CD4-positive, alpha-beta T cell treated with Interleukin-17A for 1 hour (primary cell): ENCODE measurements around the gene KAZN.

Source experiments
- DNase-seq: peaks from one replicate; pipeline ENCODE4 v3.0.0-alpha.2; 2020

KAZN gene

DNA sequence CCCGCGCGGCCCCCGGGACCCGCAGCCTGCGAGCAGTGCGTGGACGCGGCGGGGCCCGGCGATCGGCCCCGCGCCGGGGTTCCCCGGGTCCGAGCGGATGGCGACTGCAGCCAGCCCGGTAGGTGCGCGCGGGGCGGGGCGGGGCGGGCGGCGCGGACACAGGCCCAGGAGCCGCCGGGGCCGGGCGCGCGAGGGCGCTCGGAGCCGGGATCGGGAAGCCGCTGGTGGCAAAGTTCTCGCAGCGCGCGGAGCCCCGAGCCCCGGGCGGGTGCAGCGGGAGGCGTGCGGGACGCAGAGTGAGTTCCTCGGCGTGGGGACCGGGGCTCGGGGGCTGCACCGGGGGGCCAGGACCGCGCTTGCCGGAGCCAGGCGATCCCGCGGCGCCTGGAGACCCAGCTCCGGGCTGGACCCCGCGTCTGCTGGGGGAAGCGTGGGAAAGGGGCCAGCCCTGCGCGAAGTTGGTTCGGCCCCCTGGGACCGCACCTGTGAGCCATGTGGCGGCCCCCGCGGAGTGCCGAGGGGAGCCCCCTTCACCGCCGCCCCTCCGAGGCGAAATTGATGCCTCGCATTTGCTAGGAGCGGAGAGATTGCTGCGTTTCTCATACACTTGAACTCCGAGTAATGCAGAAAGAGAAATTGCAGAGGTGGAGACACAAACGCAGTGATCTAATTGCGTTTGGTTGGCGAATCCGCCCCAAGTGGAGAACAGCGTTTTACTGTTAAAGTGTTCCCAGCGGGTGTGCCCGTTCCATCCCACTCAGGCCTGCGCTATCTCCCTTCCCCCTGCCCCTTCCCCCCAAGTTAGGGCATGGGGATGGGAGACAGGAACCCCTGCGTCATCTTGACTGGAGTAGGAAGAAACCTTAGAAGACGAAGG is 326.2 kb downstream of the KAZN start:
- DNase-seq: no peak

GRCh38 chr1:14925336-14926136 is 327.1 kb downstream of the KAZN start:
- no peak for DNase-seq

- DNase-seq: no peak
Observed at GRCh38 chr1:14926229-14926628, 327.7 kb downstream of the KAZN start.

DNA sequence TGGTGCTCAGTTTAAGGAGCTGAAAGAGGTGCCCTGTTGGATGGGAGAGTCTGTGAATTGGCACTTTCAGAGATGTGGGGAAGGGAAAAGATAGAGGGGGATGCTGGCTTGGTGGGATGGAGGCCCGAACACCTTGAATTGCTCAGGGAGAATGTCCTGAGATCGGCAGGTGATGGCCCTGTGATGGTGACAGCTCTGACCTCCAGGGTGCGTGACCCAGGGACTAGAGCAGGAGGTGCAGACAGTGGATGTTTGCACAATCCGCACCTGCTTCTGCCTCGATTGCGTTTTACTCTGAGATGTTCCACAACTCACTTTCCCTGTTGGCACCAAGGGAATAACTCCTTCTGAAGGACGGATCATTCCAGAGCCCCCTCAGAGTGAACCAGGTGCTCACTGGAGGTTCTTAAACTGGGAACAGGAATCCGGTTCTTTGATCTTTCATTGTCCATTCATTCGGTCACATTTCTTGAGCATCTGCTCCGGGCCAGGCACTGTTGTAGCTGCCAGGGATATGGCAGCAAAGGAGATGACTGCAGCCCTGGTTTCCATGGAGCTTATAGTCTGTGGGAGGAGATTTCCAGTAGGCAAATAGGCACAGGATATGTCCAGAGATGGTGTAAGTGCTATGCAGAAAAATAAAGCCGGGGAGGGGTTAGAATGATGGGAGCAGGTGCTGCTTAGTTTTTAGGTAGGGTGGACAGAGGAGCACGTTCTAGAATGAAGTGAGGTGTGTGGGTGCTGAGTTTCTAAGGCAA is 328.5 kb downstream of the KAZN start:
- DNase-seq: no peak

- no peak for DNase-seq
Observed at GRCh38 chr1:14928412-14928811, 329.9 kb downstream of the KAZN start.

GRCh38 chr1:14928886-14929546 is 330.5 kb downstream of the KAZN start:
- no peak for DNase-seq

DNA sequence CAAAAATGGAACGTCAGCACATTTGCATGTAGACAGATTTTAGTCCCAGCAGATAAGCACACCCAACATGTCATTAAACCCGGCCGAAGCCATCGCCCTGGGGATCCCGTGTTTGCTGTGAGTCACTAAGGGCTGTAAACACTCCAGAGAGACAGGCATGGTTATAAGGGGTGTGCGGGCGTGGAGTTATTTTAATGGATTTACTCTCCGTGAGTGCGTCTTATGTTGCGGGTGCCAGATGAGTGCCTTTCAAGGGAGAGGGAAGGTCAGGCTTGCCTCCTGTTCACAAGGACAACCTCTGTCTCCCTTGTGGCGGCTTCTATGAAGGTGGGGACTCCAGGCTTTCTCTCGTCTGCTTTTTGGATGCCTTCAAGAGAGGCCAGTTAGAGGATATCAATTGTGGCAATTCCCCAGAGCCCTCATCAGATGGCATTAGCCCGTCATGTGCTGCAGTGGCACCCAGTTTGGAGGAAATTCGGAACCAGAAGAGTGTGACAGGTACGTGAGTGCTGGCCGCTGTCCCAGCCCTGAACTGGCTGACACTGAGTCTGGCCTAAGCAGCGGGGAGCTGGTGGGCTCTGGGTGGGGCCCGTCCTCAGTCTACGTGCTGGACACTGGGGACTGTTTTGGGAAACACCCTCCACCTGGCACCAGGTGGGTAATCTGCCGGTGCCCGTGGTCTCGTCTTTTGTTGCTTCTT is 331.2 kb downstream of the KAZN start:
- no peak for DNase-seq

DNA sequence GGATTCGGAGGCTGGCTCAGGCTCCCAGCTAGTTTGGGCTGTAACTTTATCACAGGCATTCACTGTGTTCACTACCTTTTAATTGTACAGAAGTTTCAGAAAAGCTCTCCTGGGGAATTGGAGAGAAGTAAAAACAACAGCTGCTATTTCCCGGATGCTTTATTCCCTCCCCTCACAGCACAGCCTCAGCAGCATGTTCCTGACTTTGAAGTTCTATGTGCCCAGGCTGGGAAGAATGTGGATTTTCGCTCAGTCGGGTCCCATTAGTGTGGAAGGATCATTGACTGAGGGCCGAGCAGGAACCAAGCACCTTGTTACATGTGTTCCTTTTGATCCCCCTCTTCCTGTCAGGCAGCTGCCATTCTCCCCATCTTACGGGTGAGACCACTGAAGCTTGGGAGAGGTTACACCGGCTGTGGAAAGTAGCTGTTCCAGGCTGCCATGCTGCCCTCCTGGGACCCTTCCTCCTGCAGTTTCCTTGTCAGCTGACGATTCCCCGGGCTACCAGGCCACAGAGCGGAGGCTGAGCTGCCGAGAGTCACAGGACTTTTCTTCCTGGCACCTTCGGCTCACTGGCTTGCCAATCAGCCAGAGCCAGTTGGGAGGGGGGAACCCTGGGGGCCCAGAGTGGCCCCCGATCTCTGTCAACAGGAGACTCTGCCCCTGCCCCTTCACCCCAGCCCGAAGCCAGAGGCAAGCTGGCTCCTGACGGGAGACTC is 331.9 kb downstream of the KAZN start:
- DNase-seq: no peak

DNA sequence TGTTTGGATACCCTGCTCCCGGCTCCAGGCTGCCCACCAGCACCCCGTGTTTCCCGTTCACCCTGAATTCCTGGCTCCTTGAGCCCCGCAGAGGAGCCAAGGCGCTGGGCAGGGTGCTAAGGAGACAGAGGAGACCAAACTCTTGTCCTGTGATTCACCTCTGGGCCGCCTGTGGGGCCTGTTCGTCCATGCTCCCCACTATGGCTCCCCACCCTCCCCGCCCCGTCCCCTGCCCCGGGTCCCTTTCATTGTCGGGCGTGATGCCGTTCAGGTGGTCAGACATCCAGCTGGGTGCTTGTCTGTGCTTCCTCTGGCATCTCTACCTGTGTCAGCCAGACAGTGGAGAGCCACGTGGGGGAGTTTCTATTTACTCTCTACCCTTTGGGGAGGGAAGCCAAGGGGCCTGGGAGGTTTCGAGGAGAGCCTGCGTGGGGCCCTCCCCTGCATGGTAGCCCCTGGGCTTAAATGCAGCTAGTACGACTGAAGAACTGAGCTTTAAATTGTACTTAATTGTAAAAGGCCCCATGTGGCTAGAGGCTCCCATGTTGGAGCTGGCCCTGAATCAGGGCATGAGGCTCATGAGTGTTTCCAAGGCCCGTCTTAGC is 333.7 kb downstream of the KAZN start:
- no peak for DNase-seq

- DNase-seq: no peak
Observed at GRCh38 chr1:14934867-14935266, 336.4 kb downstream of the KAZN start.

DNA sequence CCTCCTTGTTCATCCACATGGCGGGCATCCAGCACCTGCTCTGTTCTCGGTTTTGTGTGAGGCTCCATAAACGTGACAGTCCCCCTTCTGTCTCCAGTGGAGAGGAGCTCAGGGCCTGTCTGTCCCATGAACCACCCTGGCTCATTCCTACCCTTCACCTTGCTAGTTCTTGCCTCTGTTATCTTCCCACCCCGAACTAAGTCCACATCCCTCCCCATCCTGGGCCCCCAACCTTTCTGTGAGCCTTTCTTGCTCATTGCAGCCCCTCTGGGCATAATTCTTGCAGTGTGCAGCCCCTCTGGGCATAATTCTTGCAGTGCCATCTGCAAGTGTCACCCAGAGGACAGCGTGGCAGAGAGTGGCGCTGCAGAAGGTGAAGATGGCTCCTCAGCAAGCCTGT is 338.3 kb downstream of the KAZN start:
- DNase-seq: no peak

DNA sequence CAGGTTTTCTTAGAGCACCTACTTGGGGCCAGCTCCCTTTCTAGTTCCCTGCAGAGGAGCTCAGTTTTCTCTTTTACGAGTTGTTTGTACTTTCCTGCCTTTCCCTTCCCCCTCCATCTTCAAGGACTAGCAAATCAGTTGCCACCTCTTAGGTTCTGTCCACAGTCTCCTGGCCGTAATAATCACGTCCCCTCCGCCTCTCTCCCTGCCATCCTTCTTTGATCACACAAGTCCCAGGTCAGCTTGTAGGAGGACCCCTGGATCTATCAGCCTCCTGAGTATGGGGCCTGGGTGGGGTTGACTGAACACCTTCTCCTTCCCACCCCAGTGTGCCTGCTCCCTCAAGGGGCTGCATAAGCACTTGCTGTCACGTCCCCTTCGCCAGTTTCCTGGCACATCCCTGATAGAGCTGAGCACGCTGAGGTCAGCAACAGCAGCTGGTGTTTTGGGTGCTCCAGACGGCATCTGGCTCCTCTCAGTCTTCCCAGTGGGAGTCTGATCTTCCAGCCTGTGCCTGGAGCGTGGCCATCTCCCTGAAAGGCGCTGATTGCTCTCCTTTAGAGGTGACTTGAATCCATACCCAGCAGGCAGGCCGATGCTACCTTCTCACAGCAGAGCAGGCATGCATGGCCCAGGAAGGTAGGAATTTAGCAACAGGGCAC is 338.9 kb downstream of the KAZN start:
- no peak for DNase-seq

DNA sequence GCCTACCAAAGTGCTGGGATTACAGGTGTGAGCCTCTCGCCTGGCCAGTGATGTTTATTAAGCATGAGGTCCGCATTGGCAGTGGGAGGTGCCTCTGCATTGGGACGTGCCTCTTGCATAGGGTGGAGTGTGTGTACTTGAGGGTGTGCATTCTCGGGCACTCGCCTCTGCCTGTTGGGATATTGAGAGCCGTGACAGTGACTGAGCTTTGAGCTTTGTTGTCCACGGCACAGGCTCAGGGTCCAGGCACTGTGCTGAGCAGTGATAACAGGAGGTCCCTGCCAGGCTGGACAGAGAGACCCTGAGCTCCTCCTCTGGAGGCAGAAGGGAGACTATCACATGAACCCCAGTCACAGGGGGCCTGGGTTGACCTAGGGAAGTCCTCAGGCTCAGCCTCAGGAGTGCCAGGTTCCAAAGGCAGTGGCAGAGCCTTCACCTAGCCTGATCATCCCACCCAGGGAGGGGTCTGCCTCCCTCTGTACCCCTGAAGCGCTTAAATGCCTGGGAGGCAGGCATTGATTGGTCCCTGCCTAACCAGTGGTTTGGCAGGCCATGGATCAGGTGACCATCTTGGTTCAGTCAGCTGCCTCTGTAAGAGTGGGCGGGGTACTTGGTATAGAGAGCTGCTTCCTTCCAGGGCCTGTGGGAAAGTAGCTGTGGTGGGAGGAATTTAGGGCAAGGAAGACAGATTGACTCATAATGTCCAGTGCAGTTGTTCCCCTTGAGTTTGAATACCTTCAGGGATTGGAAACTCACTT is 341.2 kb downstream of the KAZN start:
- DNase-seq: no peak

DNA sequence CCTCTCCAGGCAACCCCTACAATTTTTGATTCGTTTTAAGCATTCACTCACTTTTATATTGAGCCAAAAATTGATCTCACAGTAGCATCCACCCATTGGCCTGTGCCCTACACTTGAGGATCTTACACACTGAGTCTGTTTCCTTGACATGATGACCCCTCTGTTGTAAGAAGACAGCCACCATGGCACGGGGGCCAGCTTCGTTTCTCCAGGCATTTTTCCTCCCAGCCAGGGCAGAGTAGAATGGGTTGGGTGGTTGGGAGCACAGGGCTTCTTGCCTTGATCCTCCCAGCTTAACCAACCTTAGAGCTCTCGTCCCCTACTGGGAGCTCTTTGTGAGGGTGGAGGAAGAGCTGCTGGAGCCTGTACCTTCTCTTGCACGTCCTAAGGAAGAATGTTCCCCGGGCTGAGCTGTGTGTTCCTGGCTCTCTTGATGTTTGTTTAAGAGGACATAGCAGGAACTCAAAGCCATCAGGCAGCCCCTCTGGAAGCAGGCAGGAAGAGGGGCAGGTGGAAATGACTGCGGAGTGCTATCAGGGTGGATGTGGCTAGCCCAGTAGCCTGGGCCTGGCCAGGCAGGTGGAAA is 341.9 kb downstream of the KAZN start:
- no peak for DNase-seq

DNA sequence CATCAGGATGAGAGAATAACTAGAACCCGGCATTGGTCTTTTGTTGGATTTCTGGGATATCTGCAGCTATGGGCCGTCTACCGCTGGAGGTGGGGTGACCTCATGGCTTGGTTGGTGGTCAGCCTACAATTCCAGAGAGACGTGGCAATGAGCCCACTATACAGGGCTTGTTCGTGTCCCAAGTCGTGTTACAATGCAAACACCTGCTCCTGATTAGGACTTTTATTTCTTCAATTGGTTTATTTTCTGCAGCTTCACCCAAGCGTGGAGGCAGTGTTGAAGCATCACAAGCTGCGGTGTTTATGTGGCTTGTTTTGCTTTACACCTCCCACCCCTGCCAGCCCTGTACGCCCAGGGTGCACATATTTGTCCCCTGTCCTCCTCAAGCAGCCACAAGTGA is 343.4 kb downstream of the KAZN start:
- no peak for DNase-seq

- no peak for DNase-seq
Observed at GRCh38 chr1:14944471-14944985, 346.0 kb downstream of the KAZN start.

DNA sequence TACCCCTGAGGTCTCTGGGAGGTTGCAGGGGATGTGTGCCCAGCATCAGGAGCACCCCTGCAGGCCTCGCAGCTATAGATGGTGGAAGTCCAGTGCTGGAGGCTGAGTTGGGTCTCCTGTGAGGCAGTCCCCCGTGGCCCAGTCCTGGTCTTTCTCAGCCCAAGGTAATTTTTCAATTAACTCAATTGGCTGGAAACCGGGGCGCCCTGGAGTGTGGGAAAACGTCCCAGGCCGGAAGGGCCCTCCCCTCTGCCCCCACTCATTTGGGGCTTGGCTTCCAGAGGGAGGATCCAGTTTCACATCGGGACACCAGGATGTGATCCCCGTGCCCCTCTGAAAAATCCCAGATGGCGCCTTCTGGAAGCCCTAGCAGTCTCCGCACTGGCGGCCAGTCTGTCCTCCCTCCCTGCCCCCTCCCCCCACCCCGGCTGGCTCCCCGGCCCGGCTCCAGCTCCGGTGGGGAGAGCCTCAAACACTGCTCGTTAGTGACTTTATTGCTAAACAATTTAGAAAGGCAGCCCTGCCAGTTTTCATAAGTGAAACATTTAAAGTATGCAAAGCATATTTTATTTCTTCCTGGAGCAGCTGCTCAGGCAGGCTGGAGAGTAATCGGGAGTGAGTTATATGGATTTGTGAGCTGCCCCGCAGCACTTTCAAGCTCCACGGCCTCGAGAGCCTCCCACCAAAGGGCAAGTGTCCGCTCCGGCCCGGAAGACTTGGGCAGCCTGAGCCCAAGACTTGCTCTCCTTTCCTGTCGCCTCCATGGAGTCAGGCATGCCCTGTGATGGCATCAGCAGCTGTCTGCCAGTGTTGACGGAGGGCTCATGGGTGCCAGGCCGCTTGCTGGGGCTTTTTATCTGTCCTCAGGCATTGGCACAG is 346.9 kb downstream of the KAZN start:
- DNase-seq: no peak

DNA sequence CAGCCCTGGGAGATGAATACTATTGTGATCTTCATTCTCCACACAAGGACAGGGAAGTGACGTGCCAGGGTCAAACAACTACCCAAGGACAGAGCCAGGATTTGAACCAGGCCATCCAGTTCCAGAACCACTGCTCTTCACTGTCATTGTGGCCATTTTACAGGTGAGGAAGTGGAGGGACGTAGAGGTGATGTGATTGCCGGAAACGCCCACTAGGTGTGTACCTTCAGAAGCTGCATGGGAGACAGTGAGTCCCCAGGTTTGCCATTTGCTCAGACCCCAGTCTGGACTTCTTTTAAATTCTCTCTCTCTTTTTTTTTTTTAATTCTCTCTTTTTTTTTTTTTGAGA is 347.5 kb downstream of the KAZN start:
- DNase-seq: no peak
